Measurements from ENCODE around the gene VPS13A.

Gene VPS13A

GRCh38 chr9:77215874-77216273, 38.5 kb downstream of the VPS13A start:
- H3K27ac ChIP-seq = no peak overlapping the region
- TF ChIP-seq CTCF (IDR thresholded peaks at IDR 0.05) = no peak
- H3K9me3 ChIP-seq = no peaks in the 10 kb centered on the region
- no peaks in the 10 kb centered on the region for H3K27me3 ChIP-seq
- no peaks in the 10 kb centered on the region for H3K4me1 ChIP-seq (ENCODE audit: control insufficient read depth in 1 of 2, insufficient read depth in 1 of 2, low read depth in 1 of 2, low read length in 1 of 2)
- peaks cover 29% of the 10 kb centered on the region for H3K36me3 ChIP-seq
- H3K4me3 ChIP-seq (ENCODE audit: low read depth in 1 of 2, low read length in 1 of 2) = no peak overlapping the region

DNA sequence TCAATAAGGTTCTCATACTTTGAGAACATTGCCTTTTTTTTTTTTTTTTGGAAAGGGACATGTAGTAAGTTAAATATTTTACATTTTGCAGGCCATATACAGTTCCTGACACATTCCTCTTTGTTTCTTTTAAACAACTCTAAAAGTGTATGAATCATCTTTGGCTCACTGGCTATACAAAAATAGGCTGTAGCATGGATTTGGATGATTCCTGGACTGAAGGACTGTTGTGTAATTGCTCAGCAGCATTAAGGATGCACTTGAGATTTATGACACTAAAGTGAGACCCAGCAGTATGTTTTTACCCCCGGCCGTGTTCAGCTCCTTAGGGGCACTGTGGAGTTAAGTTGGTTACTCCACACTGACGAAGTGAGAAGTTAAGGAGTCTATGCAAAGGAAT, 41.3 kb downstream of the VPS13A start:
- no peak overlapping the region for H3K4me3 ChIP-seq (ENCODE audit: low read depth in 1 of 2, low read length in 1 of 2)
- no peak for TF ChIP-seq CTCF (IDR thresholded peaks at IDR 0.05)
- H3K27me3 ChIP-seq = no peaks in the 10 kb centered on the region
- no peaks in the 10 kb centered on the region for H3K4me1 ChIP-seq (ENCODE audit: control insufficient read depth in 1 of 2, insufficient read depth in 1 of 2, low read depth in 1 of 2, low read length in 1 of 2)
- H3K9me3 ChIP-seq = no peaks in the 10 kb centered on the region
- no peak overlapping the region for H3K27ac ChIP-seq
- H3K36me3 ChIP-seq = peaks cover 27% of the 10 kb centered on the region

GRCh38 chr9:77221431-77221830, 44.1 kb downstream of the VPS13A start:
- Histone ChIP-seq H3K27me3 (no peaks in the 10 kb centered on the region), H3K4me3 (ENCODE audit: low read depth in 1 of 2, low read length in 1 of 2) (no peak overlapping the region), H3K4me1 (ENCODE audit: control insufficient read depth in 1 of 2, insufficient read depth in 1 of 2, low read depth in 1 of 2, low read length in 1 of 2) (peaks cover 5 to 12% of the 10 kb centered on the region in 2 experiments), H3K9me3 (no peaks in the 10 kb centered on the region), H3K36me3 (peaks cover 5% of the 10 kb centered on the region), H3K27ac (no peak overlapping the region)
- TF ChIP-seq CTCF (IDR thresholded peaks at IDR 0.05) = no peak

DNA sequence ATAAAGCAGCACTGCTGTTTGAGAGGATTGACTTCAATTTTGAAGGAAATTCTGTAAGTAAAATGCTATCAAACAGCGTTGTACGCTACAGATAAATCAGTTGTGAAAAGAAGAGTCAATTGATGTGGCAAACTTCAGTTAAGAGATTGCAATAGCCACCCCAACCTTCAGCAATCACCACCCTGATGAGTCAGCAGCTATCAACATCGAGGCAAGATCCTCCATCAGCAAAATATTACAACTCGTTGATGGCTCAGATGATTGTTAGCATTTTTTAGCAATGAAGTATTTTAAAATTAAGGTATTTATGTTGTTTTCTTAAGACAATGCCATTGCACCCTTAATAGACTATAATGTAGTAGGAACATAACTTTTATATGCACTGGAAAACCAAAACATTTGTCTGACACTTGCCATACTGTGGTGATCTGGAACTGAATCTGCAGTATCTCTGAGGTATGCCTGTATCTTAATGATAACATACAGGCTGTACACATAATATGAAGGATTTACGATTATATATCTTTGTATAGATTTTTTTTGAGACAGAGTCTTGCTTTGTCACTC, 47.5 kb downstream of the VPS13A start:
- no peak for TF ChIP-seq CTCF (IDR thresholded peaks at IDR 0.05)
- Histone ChIP-seq H3K27ac (no peak overlapping the region), H3K4me1 (ENCODE audit: control insufficient read depth in 1 of 2, insufficient read depth in 1 of 2, low read depth in 1 of 2, low read length in 1 of 2) (peaks cover 5 to 12% of the 10 kb centered on the region in 2 experiments), H3K9me3 (no peaks in the 10 kb centered on the region), H3K4me3 (ENCODE audit: low read depth in 1 of 2, low read length in 1 of 2) (no peak overlapping the region), H3K36me3 (peaks cover 12% of the 10 kb centered on the region), H3K27me3 (no peaks in the 10 kb centered on the region)

DNA sequence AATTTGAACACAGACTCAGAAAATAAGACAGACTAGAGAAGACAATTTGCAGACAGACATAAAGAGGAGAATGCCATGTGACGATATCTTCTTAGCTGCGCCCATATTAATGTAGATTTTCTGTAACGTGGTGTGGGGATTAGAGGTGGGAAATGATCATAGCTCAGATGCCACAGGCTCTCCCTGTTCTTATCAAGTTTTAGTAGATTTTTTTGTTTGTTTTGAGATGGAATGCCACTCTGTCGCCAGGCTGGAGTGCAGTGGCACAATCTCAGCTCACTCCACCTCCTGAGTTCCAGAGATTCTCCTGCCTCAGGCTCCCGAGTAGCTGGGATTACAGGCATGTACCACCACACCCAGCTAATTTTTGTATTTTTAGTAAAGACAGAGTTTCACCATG, 59.4 kb downstream of the VPS13A start:
- Histone ChIP-seq H3K4me1 (ENCODE audit: control insufficient read depth in 1 of 2, insufficient read depth in 1 of 2, low read depth in 1 of 2, low read length in 1 of 2) (no peaks in the 10 kb centered on the region), H3K4me3 (ENCODE audit: low read depth in 1 of 2, low read length in 1 of 2) (no peak overlapping the region), H3K9me3 (no peaks in the 10 kb centered on the region), H3K27ac (no peak overlapping the region), H3K36me3 (no peaks in the 10 kb centered on the region), H3K27me3 (no peaks in the 10 kb centered on the region)
- no peak for TF ChIP-seq CTCF (IDR thresholded peaks at IDR 0.05)

DNA sequence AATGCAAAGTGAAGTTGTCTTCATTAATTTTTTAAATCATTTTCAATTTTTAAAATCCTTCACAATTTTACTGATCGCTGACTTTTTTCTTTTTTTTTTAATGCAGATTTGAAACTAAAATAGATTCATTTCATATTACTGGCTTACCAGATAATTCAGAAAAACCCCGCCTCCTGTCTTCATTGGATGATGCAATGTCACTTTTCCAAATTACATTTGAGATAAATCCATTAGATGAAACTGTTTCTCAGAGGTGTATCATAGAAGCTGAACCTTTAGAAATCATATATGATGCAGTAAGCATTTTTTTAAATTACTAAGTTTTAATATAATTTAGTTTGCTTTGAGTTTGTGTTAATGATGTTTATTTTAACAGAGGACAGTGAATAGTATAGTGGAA, 60.6 kb downstream of the VPS13A start:
- Histone ChIP-seq H3K9me3 (no peaks in the 10 kb centered on the region), H3K27me3 (no peaks in the 10 kb centered on the region), H3K27ac (no peak overlapping the region), H3K4me3 (ENCODE audit: low read depth in 1 of 2, low read length in 1 of 2) (no peak overlapping the region), H3K36me3 (no peaks in the 10 kb centered on the region), H3K4me1 (ENCODE audit: control insufficient read depth in 1 of 2, insufficient read depth in 1 of 2, low read depth in 1 of 2, low read length in 1 of 2) (no peaks in the 10 kb centered on the region)
- no peak for TF ChIP-seq CTCF (IDR thresholded peaks at IDR 0.05)
